GM12873 (cell line): ENCODE measurements around the gene FANCD2.

ENCODE experiments used
- TF ChIP-seq, protein P1 (sequence below): IDR thresholded peaks from 2 replicates; pipeline ENCODE4 v1.5.1; 2012; ENCODE audit warnings: low read depth, mild to moderate bottlenecking, moderate library complexity, low read length, control low read depth; ENCODE audit not compliant: insufficient read depth; ENCODE audit errors: missing control alignments

The FANCD2 gene

DNA sequence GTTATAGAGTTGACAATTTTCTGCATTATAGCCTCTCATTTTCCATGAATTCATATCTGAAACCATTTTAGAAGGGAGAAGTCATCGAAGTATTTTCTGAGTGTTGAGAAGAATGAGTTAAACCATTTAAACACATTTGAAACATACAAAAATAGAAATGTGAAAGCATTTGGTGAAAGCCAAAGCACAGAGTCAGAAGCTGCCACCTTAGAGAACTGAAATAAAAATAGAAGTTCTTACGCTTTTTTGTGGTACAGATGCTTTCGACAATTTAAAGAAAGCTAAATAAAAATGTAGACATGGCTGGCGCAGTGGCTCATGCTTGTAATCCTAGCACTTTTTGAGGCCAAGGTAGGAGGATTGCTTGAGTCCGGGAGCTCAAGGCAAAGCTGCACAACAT lies 72.8 kb downstream of the FANCD2 start:
- TF ChIP-seq, protein P1, sequence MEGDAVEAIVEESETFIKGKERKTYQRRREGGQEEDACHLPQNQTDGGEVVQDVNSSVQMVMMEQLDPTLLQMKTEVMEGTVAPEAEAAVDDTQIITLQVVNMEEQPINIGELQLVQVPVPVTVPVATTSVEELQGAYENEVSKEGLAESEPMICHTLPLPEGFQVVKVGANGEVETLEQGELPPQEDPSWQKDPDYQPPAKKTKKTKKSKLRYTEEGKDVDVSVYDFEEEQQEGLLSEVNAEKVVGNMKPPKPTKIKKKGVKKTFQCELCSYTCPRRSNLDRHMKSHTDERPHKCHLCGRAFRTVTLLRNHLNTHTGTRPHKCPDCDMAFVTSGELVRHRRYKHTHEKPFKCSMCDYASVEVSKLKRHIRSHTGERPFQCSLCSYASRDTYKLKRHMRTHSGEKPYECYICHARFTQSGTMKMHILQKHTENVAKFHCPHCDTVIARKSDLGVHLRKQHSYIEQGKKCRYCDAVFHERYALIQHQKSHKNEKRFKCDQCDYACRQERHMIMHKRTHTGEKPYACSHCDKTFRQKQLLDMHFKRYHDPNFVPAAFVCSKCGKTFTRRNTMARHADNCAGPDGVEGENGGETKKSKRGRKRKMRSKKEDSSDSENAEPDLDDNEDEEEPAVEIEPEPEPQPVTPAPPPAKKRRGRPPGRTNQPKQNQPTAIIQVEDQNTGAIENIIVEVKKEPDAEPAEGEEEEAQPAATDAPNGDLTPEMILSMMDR, result no peak

DNA sequence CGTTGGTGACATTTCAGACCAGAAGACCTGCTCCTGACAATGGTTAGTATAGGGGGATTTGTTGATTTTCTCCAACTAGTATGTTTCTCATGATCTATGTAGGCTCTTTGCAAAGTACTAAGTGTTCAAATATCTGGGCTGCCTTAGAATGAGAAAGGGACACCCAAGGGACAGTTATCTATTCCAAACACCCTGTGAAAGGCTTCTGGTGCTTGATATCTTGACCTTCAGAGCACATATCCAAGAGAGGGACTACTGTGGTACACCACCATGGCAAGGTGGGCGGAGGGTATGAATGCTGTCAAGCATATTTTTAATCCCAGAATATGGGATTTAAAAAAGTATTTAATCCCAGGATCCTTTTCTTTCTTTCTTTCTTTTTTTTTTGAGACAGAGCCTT lies 80.7 kb downstream of the FANCD2 start:
- TF ChIP-seq, protein P1, result no peak

DNA sequence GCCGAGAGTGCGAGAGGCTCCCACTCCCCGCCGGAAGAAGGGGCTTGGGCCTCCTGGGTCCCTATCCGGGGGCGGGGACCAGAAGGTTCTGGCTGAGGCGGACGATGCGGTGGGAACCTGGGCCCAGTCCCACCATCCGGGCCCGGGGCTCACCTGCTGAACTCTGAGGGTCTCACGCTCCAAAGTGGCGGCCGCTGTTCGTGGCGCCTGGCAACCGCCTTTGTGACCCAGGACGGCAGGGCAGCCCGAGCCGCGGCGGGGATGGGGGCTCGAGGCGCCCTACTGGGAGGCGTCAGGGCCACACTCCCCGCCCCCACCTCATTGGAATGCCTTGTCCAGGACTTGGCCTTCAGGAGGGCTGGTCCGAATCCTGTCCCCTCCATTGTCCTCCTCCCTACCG lies 81.9 kb downstream of the FANCD2 start, which contains the start of gene FANCD2OS:
FANCD2OS (minus strand) TSS at position 165 of the 400 bp plus-strand sequence. CDS start 3,481 bp downstream, outside the sequence.
- TF ChIP-seq, protein P1, result no peak

DNA sequence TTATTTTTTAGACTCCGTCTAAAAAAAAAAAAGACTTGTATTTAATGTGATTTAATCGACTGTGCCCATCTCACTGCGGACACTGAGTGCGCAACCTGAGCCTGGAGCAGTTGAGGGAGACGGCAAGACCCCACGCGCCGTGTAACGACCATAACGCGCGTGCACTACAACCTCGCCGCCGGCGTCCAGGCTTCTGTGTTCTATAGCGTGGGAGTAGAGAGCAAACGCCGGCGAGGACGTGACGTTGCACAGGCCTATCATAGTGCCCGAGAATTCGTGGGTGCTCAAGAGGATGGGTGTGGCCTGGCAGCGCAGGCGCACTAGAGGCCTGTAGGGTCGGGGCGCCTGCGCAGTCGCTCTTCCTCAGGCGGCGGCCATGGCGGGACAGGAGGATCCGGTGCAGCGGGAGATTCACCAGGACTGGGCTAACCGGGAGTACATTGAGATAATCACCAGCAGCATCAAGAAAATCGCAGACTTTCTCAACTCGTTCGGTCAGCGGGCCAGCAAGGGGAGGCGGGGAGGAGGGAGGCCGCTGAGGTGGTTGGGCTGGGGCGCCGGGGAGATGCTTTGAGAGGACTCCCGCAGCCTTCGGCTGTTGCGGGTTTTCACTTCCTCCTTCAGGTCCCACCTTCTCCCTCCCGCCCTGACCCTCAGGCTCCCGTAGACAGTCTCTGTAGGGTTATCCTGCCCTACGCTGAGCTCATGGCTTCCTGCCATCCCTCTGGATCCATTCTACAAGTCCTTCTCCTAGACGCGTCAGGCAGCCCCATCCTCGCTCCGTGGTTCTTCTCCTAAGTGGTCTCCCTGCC lies 89.3 kb downstream of the FANCD2 start, which contains the start of gene BRK1:
BRK1 (plus strand) TSS at position 350 of the 812 bp plus-strand sequence; CDS start at position 377, 27 bp downstream.
- TF ChIP-seq, protein P1, result no peak

DNA sequence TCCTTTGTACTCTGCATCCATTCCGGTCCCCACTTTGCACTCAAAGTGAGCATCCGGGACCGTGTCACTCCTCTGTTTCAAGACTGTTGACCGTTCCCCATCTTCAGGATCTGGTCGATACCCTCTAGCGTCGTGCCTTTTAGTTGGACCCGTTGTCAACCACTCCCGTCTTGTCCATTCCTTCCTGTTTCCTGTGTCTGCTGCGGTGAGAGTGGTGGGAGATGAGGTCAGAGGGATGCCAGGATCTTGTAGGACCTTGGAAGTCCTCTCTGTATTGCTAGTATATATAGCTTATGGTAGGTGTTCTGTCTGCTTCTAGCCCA lies 89.9 kb downstream of the FANCD2 start:
- TF ChIP-seq, protein P1, result no peak

DNA sequence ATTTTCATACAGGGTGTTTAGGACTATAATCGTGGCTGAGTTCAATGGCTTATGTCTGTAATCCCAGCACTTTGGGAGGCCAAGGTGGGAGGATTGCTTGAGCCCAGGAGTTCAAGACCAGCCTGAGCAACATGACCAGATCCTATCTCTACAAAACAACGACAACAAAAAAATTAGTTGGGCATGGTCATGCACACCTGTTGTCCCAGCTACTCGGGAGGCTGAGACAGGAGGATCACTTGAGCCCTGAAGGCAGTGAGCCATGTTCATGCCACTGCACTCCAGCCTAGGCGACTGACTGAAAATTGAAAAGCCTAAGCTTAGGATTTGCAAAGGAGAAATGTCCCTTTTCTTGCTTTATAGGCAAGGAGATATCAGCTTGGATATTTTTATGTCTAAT lies 90.7 kb downstream of the FANCD2 start:
- TF ChIP-seq, protein P1, result no peak

DNA sequence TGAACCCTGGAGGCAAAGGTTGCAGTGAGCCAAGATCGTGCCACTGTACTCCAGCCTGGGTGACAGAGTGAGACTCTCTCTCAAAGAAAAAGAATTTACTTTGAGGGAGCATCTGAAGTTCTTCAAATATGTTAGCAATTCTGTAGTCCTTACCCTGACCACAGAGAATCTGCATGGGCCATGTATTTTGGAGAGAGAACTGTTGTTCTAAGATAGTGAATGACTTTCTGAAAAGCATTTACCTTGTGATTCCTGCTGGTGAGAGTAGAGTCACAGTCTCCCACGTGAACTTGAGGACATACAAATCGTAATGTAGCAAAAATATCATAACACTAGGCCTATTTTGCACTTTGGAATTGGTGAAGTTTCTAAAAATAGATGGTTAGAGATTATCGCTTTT lies 93.1 kb downstream of the FANCD2 start:
- TF ChIP-seq, protein P1, result no peak
